ENCODE measurements around the gene MRPL53. TPM values are rescaled to one million over a fixed set of nuclear protein-coding genes. Genes with fewer than 3 reads are reported as not detected.

Gene MRPL53
- total and polyA plus RNA-seq, 2 of the 13 experiments (the other 11 are each of a cell fraction or from before 2014, with no cell fraction given), result 34.3 to 51.9 TPM

- peak; percentile 74; the same call in 1 of the 2 replicates for TF ChIP-seq SMAD3 (CRISPR knock-in tag; IDR thresholded peaks at IDR 0.05)
- TF ChIP-seq STAT6 (CRISPR knock-in tag; IDR thresholded peaks at IDR 0.05; ENCODE audit: borderline replicate concordance), result 0 out of 2 replicates have a peak, but pooled peaks have one; percentile 55
- TF ChIP-seq ARID2 (CRISPR knock-in tag; IDR thresholded peaks at IDR 0.05; ENCODE audit: borderline replicate concordance), result no peak
- TF ChIP-seq ZFP36L1 (CRISPR knock-in tag; IDR thresholded peaks at IDR 0.05), result peak; percentile 57; the same call in 1 of the 2 replicates
- no peak for TF ChIP-seq ZBTB37 (CRISPR knock-in tag; IDR thresholded peaks at IDR 0.05)
- TF ChIP-seq TRIM24 (CRISPR knock-in tag; IDR thresholded peaks at IDR 0.05), result no peak
- peak; percentile 45 for TF ChIP-seq SKI (IDR thresholded peaks at IDR 0.05; ENCODE audit: partially characterized antibody)
- TF ChIP-seq TIGD3 (CRISPR knock-in tag; IDR thresholded peaks at IDR 0.05; ENCODE audit: borderline replicate concordance), result no peak; the same call in 1 of the 2 replicates
- no peak for TF ChIP-seq SRF (IDR thresholded peaks at IDR 0.05; ENCODE audit: low read depth, low read length)
- no peak for TF ChIP-seq MEIS2 (CRISPR knock-in tag; IDR thresholded peaks at IDR 0.05)
- no peak for TF ChIP-seq EP300 (IDR thresholded peaks at IDR 0.05; ENCODE audit: low read depth in 2 of 2, low read length in 2 of 2)
- TF ChIP-seq EP300 (CRISPR knock-in tag; IDR thresholded peaks at IDR 0.05; ENCODE audit: borderline replicate concordance), result 0 out of 2 replicates have a peak, but pooled peaks have one; percentile 11
- no peak for TF ChIP-seq TARDBP (CRISPR knock-in tag; IDR thresholded peaks at IDR 0.05)
- TF ChIP-seq TRAFD1 (CRISPR knock-in tag; IDR thresholded peaks at IDR 0.05; ENCODE audit: borderline replicate concordance), result peak; percentile 60; the same call in 1 of the 2 replicates
- TF ChIP-seq ZFP1 (CRISPR knock-in tag; IDR thresholded peaks at IDR 0.05), result no peak
- TF ChIP-seq HBP1 (CRISPR knock-in tag; IDR thresholded peaks at IDR 0.05; ENCODE audit: low read depth), result no peak; the same call in 1 of the 2 replicates
- no peak for TF ChIP-seq ATF7 (IDR thresholded peaks at IDR 0.05)
- no peak for TF ChIP-seq ATF7 (CRISPR knock-in tag; IDR thresholded peaks at IDR 0.05)
- no peak for TF ChIP-seq ZSCAN25 (CRISPR knock-in tag; IDR thresholded peaks at IDR 0.05)
- peak; percentile 53; the same call in 1 of the 2 replicates for TF ChIP-seq ATF1 (CRISPR knock-in tag; IDR thresholded peaks at IDR 0.05)
- TF ChIP-seq ZNF224 (CRISPR knock-in tag; IDR thresholded peaks at IDR 0.05), result no peak
- no peak; the same call in 1 of the 2 replicates for TF ChIP-seq ZNF777 (CRISPR knock-in tag; IDR thresholded peaks at IDR 0.05)
Observed at GRCh38 chr2:74447230-74447999, 25.1 kb downstream of the MRPL53 start (continued).

Measured in HepG2 (cell line).